ENCODE results near the gene PAX8. TPM values are rescaled to one million over a fixed set of nuclear protein-coding genes. Genes with fewer than 3 reads are reported as not detected.

PAX8 gene
- polyA plus RNA-seq, 1 of the 3 experiments (the other 2 are of a cell fraction) = 0.23 TPM

GRCh38 chr2:113195923-113196501 lies 82.7 kb downstream of the PAX8 start:
- no peak overlapping the region for H3K27ac ChIP-seq (ENCODE audit: low read depth in 2 of 2, low read length in 1 of 2)
- no peaks in the 10 kb centered on the region for H4K20me1 ChIP-seq (ENCODE audit: insufficient read depth)
- H3K36me3 ChIP-seq (replicated peaks in 1 of 2; ENCODE audit: control insufficient read depth in 1 of 2, insufficient read depth in 2 of 2, low read length in 1 of 2) = no peaks in the 10 kb centered on the region
- H3K79me2 ChIP-seq (ENCODE audit: insufficient read depth) = no peaks in the 10 kb centered on the region
- no peaks in the 10 kb centered on the region; a peak in 1 of 4 replicates for H3K4me1 ChIP-seq (ENCODE audit: control insufficient read depth in 1 of 2, insufficient read depth in 2 of 2, low read depth in 1 of 2, low read length in 1 of 2)
- H3K4me3 ChIP-seq (ENCODE audit: low read depth in 2 of 2, low read length in 1 of 2) = no peak overlapping the region
- no peaks in the 10 kb centered on the region for H3K9me2 ChIP-seq
- CTCF ChIA-PET = interaction anchor here (0.7 to 5.7 kb wide), 4 partner anchors 16 to 195 kb away, joined by 3 to 46 read pairs (median 4); no protein-coding TSS in a partner anchor
- TF ChIP-seq SMC3 (IDR thresholded peaks at IDR 0.05; ENCODE audit: low read depth, low read length) = no peak
- TF ChIP-seq RXRA (IDR thresholded peaks at IDR 0.05; ENCODE audit: borderline replicate concordance, low read depth) = no peak
- no peak for TF ChIP-seq CHD2 (IDR thresholded peaks at IDR 0.05; ENCODE audit: low read length, partially characterized antibody)
- TF ChIP-seq POLR2AphosphoS5 (IDR thresholded peaks at IDR 0.05; ENCODE audit: low read depth, low read length) = no peak
- no peak for TF ChIP-seq FOXM1 (IDR thresholded peaks at IDR 0.05; ENCODE audit: low read depth)
- TF ChIP-seq NFIC (IDR thresholded peaks at IDR 0.05; ENCODE audit: borderline replicate concordance) = no peak
- TF ChIP-seq RFX5 (IDR thresholded peaks at IDR 0.05; ENCODE audit: low read length) = no peak
- TF ChIP-seq MAX (IDR thresholded peaks at IDR 0.05; ENCODE audit: low read depth) = no peak
- no peak for TF ChIP-seq CTCF (IDR thresholded peaks at IDR 0.05)
- no peak for TF ChIP-seq ZBTB33 (IDR thresholded peaks at IDR 0.05; ENCODE audit: borderline replicate concordance, low read depth)
- no peak for TF ChIP-seq SIN3A (IDR thresholded peaks at IDR 0.05; ENCODE audit: borderline replicate concordance, low read depth, low read length)
- H3K27me3 ChIP-seq (ENCODE audit: insufficient read depth) = peaks cover 10% of the 10 kb centered on the region; the same call in 1 of the 2 replicates
- no peak overlapping the region for H3K4me2 ChIP-seq
- H2AFZ ChIP-seq (ENCODE audit: low read depth) = no peak overlapping the region
- no peak for DNase-seq
- H3K9ac ChIP-seq = no peak overlapping the region
- no peaks in the 10 kb centered on the region for H3K9me3 ChIP-seq
- WGBS (ENCODE audit: low lambda C conversion rate) = 68% methylated on average over 8 of the region's 11 CpGs
- POLR2A ChIA-PET = no interaction called here
- H3F3A ChIP-seq (replicated peaks; ENCODE audit: insufficient read depth) = no peaks in the 10 kb centered on the region

- H4K20me1 ChIP-seq (ENCODE audit: insufficient read depth) = no peaks in the 10 kb centered on the region
- no peak overlapping the region for H3K27ac ChIP-seq (ENCODE audit: low read depth in 2 of 2, low read length in 1 of 2)
- no peak overlapping the region for H3K4me2 ChIP-seq
- no peaks in the 10 kb centered on the region for H3K9me3 ChIP-seq
- no peaks in the 10 kb centered on the region for H3K79me2 ChIP-seq (ENCODE audit: insufficient read depth)
- no peaks in the 10 kb centered on the region for H3K4me1 ChIP-seq (ENCODE audit: control insufficient read depth in 1 of 2, insufficient read depth in 2 of 2, low read depth in 1 of 2, low read length in 1 of 2)
- no peak for DNase-seq
- H3K36me3 ChIP-seq (replicated peaks in 1 of 2; ENCODE audit: control insufficient read depth in 1 of 2, insufficient read depth in 2 of 2, low read length in 1 of 2) = no peaks in the 10 kb centered on the region
- H3K27me3 ChIP-seq (ENCODE audit: insufficient read depth) = peaks cover 2% of the 10 kb centered on the region; the same call in 1 of the 2 replicates
- no peak overlapping the region for H3K9ac ChIP-seq
- no peak overlapping the region for H3K4me3 ChIP-seq (ENCODE audit: low read depth in 2 of 2, low read length in 1 of 2)
- no peaks in the 10 kb centered on the region for H3K9me2 ChIP-seq
- H3F3A ChIP-seq (replicated peaks; ENCODE audit: insufficient read depth) = no peaks in the 10 kb centered on the region
- CTCF ChIA-PET = interaction anchor here (0.9 to 2.2 kb wide), 5 partner anchors 12 to 198 kb away, joined by 3 to 7 read pairs (median 4); no protein-coding TSS in a partner anchor
- WGBS (ENCODE audit: low lambda C conversion rate) = 54% methylated on average over 7 of the region's 7 CpGs
- POLR2A ChIA-PET = no interaction called here
- H2AFZ ChIP-seq (ENCODE audit: low read depth) = no peak overlapping the region
- TF ChIP-seq MAX (IDR thresholded peaks at IDR 0.05; ENCODE audit: low read depth) (no peak), FOXM1 (IDR thresholded peaks at IDR 0.05; ENCODE audit: low read depth) (no peak), FOSL2 (IDR thresholded peaks at IDR 0.05; ENCODE audit: borderline replicate concordance, low read depth) (no peak), RXRA (IDR thresholded peaks at IDR 0.05; ENCODE audit: borderline replicate concordance, low read depth) (no peak), GATA2 (CRISPR knock-in tag; IDR thresholded peaks at IDR 0.05) (no peak), USF2 (IDR thresholded peaks at IDR 0.05; ENCODE audit: borderline replicate concordance, low read depth, low read length) (no peak), CHD2 (IDR thresholded peaks at IDR 0.05; ENCODE audit: low read length, partially characterized antibody) (no peak), TCF12 (IDR thresholded peaks at IDR 0.05) (no peak), CTCF (IDR thresholded peaks at IDR 0.05) (no peak), IRF3 (IDR thresholded peaks at IDR 0.05; ENCODE audit: low read depth, low read length) (no peak)
Measured at GRCh38 chr2:113192459-113193100, 86.1 kb downstream of the PAX8 start.
